GM21717 (cell line): ENCODE results near the gene PTBP3.

Experiments used
- ATAC-seq: cut with Tn5 transposase; IDR thresholded peaks from one replicate; pipeline ENCODE4 v1.9.1; 2021; ENCODE audit warnings: mild to moderate bottlenecking, moderate library complexity; ENCODE audit not compliant: unreplicated experiment

Gene PTBP3

DNA sequence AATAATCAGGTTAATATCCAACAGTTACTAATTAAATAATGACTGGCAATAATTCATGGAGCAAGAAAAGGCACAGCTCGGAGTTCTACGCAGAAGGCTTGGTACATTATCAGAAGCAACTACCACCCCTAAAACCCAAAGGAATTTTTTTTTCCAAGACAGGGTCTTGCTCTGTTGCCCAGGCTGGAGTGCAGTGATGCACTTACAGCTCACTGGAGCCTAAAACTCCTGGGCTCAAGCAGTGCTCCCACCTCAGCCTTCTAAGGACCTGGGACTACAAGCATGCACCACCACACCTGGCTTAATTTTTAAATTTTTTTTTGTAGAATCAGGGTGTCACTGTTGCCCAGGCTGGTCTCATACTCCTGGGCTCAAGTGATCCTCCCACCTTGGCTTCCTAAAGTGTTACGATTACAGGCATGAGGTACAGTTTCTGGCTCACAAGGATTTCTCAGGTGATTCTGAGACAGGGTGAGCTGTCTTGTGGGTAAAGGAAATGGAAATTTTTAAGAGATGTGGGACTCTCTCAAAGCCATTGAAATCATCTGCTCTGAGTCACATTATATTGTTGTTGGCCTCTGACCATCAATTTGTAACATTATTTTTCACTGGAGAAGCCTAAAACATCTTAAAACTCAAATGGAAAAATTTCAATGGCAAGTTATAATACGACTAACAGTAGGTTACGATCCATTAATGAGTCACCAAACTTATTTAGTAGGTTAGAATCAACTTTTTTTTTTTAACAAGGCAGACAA, 26.8 kb upstream of the PTBP3 start:
- ATAC-seq = no peak

DNA sequence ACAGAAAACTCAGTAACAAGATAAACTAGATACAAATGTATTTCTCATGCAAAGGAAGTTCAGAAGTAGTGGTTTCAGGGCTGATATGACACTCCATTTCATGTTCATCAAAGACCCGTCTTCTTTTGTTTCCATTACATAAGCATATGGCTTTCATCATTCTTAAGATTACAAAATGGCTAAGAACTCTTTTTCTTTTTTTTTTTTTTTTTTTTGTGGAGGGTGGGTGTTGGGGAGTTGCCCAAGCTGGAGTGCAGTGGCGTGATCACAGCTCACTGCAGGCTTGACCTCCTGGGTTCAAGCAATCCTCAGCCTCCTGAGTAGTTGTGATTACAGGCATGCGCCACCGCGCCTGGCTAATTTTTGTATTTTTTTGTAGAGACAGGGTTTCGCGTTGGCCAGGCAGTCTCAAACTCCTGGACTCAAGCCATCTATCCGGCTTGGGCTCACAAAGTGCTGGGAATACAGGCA, 22.0 kb upstream of the PTBP3 start:
- ATAC-seq = no peak

DNA sequence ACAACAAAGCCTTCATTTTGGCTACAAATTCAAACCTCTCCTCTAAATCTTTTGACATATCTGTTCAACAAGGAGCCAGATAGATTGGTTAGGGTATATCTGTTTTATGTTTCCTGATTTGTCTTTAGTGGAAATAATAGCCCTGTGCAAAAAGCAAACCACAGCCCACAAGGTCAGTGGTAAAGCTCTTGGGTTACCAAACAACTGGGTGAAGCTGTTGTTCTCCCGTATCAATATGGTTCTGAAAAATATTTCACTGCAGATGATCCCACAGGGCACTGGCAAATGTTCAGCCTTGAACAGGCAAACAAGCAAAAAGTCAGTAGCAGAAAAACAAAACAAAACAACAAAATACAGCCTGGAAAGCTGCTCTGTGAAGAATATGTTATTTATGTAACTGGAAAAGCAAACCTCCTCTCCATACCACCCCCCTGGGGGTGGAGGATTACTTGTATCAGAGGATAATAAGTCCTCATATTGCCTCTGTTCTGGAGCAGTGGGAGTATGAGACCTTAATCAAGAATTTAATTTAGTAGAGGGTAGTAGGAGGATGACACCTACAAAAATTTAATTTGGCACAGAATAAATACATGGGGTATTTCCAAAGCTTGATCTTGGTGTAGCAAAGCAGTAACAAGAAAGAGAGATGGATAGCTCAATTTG, 20.8 kb upstream of the PTBP3 start:
- ATAC-seq = no peak

DNA sequence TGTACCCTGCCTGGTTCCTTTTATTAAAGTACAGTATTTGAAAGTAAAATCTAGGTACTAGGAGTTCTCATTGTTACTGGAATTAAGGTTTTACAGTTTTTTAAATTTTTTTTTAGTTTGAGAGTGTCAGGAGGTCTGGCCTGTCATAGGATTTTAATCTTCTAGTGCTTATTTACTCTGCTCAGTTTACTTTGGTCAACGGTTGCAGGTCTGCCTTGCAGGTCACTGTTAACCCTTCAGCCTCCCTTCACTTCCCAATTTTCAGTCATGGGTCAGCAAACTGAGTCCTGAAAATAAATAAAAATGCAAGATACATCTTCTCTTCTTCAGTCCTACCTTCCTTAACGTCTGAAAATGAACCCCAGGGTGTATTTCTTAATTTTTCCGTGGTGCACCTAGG, 18.8 kb upstream of the PTBP3 start:
- ATAC-seq = no peak

DNA sequence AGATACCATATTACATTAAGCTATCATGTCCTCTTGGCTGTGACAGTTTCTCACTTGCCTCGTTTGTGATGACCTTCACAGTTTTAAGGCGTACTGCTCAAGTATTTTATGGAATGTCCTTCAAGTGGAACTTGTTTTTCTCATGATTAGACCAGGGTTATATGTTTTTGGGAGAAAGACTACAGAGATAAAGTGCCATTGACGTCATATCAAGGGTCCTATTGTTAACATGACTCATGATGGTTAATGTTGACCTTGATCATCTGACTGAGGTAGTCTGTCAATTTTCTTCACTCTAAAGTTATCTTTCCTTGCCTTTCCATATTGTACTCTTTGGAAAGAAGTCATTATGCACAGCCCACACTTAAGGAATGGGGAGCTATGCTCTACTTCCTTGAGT, 17.8 kb upstream of the PTBP3 start:
- ATAC-seq = no peak

DNA sequence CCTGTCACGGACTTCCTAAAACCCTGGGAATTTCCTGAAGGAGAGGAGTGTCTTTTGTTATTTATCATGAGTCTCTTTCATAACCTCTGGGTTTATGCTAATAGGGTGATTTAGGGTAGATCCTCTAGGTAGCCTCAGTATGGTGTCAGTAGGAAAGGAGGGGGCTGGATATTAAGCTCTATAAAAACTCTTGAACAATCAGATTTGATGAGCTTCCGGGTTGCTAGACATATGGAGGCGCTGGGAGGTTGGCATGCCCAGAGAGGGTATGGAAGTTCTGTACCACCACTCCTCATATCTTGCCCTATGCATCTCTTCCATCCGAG, 15.6 kb upstream of the PTBP3 start:
- ATAC-seq = no peak

DNA sequence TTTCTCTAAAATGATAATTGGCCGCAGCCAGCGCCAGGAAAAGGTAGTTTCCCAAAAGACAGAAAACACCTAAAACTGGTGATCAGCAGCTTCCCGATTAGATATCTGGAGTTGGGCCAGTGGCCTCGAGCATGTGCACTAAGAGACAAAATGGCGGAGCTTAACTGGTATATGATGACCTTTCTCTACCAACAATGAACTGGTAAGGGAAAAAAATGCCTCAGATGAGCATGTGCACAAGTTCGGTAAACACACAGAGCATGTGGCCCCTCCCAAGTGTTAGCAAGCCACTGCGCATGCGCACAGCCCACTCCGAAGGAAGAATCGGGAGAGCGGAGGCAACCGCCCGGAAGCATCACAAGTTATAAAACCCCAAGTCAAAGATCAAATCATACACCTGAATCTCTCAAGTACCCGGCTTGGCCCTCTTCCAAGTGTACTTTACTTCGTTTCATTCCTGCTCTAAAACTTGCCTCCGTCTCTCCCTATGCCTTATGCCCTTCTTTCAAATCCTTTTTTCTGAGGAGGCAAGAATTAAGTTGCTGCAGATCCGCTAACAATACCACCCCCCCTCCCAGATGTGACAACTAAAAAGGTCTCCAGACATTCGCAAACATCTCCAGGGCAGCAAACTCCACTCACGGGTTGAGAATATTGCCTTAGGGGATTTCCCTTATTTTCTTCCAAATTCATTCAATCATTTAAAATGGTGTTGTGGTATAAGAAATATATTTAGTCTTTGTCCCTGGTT, 15.0 kb upstream of the PTBP3 start:
- no peak for ATAC-seq

DNA sequence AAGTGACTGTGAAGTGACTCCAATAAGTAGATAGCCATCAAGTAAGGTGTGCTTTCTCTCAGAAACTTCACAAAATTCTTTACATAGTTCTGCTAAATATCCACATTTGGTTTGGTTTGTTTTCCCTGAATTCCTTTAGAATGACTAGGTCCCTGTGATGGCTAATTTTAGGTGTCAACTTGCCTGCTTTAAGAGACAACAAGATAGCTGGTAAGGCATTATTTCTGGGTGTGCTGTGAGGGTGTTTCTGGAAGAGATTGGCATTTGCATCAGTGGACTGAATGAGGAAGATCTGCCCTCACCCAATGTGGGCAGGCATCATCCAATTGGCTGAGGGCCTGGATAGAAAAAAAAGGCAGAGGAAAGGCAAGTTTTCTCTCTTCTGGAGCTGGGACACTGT, 8.3 kb upstream of the PTBP3 start:
- ATAC-seq = no peak

DNA sequence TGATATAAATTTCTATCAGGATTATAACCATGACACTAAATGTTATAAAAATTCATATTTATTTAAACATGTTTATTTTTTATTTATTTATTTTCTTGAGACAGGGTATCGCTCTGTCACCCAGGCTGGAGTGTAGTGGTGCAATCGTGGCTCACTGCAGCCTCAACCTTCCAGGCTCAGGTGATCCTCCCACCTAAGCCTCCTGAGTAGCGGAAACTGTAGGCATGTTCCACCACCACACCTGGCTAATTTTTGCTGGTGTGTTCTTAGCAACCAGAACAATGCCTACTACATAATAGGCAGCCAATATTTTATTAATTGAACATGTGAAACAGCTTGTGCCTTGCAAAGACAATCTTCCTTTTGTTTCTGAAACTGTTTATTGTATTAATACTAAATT, 6.5 kb upstream of the PTBP3 start:
- no peak for ATAC-seq

DNA sequence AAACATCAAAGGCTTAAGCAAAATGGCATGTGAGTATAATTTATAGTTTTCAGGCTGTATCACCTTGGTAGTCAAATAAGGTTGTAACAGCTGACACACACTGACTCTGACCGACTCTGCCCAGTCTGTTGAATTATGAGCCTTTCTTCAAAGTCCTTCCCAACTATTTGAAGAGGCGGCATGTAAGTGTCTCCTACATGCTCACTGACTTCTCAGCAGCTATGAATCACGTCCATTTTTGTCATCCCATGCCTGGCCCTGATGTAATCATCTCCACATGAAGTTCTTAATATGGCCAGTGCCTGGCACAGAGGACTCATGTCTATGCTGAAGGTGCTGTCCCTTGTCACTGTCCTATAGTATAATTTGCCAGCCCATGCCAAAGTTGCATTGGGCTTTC, 5.1 kb upstream of the PTBP3 start:
- no peak for ATAC-seq

DNA sequence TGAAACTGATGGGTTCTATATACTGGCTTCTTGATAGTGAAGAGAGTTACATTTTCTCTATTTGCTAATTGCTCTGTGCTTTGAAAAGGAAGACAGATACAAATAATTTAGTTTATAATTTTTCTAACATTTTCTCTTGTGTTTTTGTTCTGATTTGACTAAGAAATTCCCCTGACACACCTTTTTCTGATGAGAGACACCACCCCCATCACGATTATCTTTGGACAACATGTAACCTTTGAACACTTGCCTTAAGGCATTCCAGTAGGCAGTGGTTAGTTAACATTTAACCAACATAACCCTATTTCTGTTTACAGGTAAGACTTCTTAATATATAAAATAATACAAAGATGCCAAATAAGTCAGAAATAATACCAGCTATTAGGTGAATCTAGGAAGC, 4.1 kb upstream of the PTBP3 start:
- no peak for ATAC-seq

DNA sequence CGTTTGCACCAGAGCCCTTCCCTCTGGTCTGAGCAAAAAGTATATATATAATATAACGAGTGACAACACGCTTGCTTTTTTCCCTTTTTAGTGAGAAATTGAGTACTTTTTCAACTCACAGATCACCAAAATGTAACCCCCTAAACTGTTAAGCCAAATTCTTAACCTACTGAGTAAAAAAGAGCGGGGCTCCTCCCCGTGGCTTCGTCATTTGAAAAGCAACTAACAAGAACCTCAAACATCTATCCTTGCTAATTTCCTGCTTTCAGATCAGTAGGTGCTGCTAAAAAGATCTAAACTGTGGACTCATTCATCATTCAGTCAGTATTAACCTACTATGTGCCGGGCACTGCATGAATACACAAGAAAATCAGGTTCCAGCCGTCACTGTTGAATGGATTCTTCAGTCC, 1.0 kb upstream of the PTBP3 start:
- ATAC-seq = no peak

DNA sequence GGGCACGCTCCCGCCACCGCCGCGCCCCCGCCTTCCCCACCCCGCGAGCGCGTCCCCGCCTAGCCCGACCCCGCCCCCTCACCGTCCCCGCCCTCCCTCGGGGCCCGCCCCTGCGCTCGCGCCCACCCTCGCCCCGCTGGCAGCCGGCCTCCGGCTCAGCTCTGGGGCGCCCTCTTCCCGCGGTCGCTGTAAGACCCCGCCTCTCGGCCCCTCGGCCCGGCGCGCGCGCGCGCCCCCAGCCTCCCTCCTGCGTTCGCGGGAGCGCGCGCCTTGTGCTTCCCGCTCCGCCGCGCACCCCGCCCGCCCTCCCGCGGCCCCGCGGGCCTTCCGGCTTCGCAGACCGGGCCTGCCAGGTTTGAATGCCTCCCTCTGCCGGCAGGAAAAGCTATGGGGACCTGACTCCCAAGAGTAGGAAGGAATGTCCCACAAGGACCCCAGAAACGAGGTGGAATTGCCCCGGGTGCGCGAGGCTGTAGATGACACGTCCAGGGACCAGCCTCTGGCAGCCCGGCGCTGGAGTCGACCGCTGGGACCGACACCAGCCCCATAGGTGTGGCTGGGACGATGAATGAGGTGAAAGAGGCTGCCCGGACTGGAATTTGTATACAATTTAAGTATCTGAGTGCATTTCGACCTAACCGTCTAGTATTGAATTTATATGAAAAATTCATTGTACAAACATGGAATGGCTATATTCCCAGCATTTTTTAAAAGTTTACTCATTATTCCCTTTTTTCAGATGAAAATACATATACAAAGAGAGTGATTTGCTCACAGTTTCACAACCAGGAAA, 416 bp upstream of the PTBP3 start:
- ATAC-seq = peak; percentile 75

DNA sequence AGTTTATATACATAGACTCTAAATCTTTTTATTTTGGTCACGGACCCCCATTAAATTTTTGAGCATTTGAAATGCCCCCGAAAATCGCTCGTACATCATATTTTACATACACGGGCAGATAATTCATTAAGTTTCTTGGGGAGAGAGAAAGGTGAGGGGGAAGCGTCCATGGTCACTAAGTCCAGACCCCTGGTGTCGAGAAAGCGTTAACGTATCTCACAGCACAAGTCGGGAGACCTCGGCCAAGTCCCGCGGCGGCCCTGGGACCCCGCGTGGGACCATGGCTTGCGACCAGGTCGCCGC, 794 bp downstream of the PTBP3 start:
- ATAC-seq = no peak

DNA sequence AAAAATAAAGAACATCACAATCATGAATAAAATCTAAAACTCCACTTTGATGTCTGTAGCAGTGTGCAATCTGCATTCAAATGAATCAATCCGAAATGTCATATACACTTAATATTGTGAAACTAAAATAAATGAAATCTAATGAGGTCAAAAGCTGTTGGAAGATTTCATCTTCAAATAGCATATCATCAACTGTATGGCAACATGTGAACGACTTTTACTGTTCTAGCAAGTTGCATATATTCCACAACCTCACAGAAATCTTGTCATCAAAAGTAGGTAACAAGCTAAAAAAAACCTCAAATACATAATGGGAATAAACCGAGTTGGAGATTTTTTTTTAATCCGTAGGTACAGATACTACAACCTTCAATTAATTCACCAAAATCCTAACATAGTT, 1.2 kb downstream of the PTBP3 start:
- no peak for ATAC-seq

DNA sequence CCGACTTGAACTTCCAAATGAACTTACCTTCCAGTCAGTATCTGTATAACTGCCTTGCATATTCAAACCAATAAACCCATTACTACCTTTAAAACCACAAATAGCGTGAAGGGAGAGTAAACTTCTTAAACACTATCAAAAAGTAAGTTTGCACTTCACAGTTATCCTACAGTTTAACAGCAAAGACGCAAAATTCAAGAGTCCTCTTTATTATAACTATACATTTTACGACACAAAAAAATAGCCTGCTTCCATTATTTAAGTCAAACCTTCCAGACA, 1.8 kb downstream of the PTBP3 start:
- ATAC-seq = no peak

DNA sequence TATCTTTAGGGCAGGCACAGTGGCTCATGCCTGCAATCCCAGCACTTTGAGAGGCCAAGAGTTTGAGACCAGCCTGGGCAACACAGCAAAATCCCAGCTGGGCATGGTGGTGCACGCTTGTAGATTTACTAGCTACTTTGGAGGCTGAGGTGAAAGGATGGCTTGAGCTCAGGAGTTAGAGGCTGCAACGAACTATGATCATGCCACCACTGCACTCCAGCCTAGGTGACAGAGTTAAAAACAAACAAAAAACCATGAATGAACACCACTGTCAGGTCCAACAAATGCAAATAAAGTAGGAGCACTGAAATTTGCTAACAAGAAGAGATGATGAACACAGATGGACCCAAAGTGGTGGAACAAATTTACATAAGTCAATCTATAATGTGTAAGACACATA, 4.9 kb downstream of the PTBP3 start:
- ATAC-seq = no peak

DNA sequence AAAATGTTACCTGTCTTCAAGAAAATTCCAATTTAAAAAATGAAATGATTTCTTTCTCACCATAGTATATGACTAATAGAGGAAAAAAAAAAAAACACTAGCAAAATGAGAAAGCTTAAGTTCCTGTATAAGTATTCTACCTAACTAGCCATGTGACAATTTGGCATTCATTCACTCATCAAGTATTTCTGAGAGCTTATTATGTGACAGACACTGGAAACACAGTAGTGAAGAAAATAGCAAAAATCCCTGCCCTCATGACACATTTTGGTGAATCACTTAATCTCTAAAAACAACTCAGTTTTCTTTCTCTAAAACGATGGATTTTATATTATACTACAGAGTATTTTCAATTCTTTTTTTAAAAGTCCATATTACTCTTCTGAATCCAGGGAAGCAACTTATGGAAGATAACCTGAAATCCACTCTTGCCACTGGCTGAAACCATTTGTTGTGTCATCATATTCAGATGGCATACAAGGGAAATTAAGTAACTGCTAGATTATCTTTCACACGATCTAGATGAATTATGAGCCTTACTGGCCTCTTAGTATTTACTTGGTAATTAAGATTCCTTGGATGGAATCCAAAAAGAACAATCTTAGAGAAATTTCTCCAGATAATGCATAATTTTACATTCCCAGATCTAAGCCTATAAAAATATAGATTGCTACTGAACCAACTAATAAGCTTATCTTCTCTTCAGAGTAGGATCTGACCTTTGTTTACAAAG, 5.5 kb downstream of the PTBP3 start:
- no peak for ATAC-seq

DNA sequence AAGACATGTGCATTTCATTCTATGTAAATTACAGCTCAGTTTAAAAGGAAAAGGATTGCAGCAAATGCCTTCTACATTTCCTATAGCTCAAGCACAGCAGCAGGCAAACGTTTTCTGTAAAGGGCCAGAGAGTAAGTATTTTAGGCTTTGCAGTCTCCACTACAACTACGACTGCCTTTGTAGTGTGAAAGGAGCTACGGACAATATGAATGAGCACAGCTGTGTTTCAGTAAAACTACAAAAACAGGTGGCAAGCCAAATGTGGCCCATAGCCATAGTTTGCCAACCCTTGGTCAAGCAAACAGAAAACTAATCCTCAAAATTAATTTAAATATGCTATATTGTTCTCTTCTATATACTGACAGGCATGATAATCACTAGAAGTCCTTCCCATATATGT, 7.2 kb downstream of the PTBP3 start:
- ATAC-seq = no peak

DNA sequence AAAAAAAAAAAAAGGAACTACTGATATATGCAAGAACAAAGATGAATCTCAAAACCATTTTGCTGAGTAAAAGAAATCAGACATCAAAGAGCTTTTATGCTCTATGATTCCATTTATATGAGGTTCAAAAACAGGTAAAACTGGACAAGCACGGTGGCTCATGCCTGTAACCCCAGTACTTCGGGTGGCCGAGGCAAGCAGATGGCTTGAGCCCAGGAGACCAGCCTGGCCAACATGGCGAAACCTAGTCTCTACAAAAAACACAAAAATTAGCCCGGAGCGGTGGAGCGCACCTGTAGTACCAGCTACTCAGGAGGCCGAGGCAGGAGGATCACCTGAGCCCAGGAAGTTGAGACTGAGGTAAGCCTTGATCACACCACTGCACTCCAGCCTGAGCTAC, 7.8 kb downstream of the PTBP3 start:
- ATAC-seq = no peak

DNA sequence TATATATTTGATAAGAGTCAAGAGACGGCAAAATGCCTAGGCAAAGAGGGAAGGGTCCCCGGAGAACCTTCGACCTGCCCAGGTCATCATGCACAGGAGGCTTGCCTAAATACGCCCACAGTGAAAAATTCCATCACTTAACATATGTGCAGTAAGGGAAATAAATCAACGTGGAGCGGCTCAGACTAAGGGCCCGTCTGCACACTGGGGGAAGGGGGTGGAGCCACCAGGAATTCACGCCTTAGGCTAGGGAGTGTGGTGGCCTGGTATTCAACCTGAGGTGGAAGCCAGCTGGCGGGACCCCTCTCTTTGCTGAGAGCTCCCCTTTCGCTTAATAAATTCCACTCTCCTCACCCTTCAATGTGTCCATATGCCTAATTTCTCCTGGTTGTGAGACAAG, 8.3 kb downstream of the PTBP3 start:
- no peak for ATAC-seq
